Immature natural killer cell (primary cell): ENCODE measurements around the gene NAP1L1. TPM values are rescaled to one million over a fixed set of nuclear protein-coding genes. Genes with fewer than 3 reads are reported as not detected.

Source experiments
- DNase-seq, 3 donors: peaks; one replicate each; pipeline ENCODE4 v3.0.0; 2022; ENCODE audit warnings: mixed read lengths in 1 of 3
- H3K27ac Mint-ChIP-seq, 6 donors: one replicate each; pipeline ENCODE4 v1.8.0; 2020; ENCODE audit warnings: mixed read lengths in 6 of 6, mild to moderate bottlenecking in 5 of 6, inconsistent platforms in 4 of 6, moderate library complexity in 3 of 6
- H3K27me3 Mint-ChIP-seq, 3 donors: one replicate each; pipeline ENCODE4 v1.8.0; 2020 to 2021; ENCODE audit warnings: low read depth in 3 of 3, mild to moderate bottlenecking in 3 of 3, mixed read lengths in 3 of 3, moderate library complexity in 3 of 3, inconsistent platforms in 1 of 3
- H3K36me3 Mint-ChIP-seq, 3 donors: one replicate each; pipeline ENCODE4 v1.8.0; 2020; ENCODE audit warnings: mixed read lengths in 3 of 3, inconsistent platforms in 2 of 3, mild to moderate bottlenecking in 2 of 3
- H3K4me1 Mint-ChIP-seq, 2 donors: one replicate each; pipeline ENCODE4 v1.8.0; 2020; ENCODE audit warnings: inconsistent platforms in 2 of 2, mild to moderate bottlenecking in 2 of 2, mixed read lengths in 2 of 2, moderate library complexity in 1 of 2
- H3K4me3 Mint-ChIP-seq, 5 donors: one replicate each; pipeline ENCODE4 v1.8.0; 2020; ENCODE audit warnings: mild to moderate bottlenecking in 5 of 5, mixed read lengths in 5 of 5, inconsistent platforms in 3 of 5, moderate library complexity in 3 of 5
- H3K9me3 Mint-ChIP-seq, 6 donors: one replicate each; pipeline ENCODE4 v1.8.0; 2020; ENCODE audit warnings: mild to moderate bottlenecking in 6 of 6, mixed read lengths in 6 of 6, inconsistent platforms in 4 of 6, moderate library complexity in 3 of 6
- polyA plus RNA-seq, 3 donors: library from polyadenylated mRNA; unstranded; fragments of 300-500 nt; fragmentation: Illumina TruSeq; gene quantifications; one replicate each; pipeline ENCODE4 v1.2.3, GENCODE V29; 2021

The NAP1L1 gene
- polyA plus RNA-seq, 3 donors from 2014 or later: 66.9 to 108 (median 90.2) TPM

GRCh38 chr12:76103958-76104357 lies 19.5 kb upstream of the NAP1L1 start:
- peaks cover 0 to 2% (median 0%) of the 10 kb centered on the region in 6 donors for H3K9me3 Mint-ChIP-seq
- H3K4me3 Mint-ChIP-seq: no peak overlapping the region
- peaks cover 0 to 4% (median 0%) of the 10 kb centered on the region in 3 donors for H3K27me3 Mint-ChIP-seq
- H3K4me1 Mint-ChIP-seq: no peaks in the 10 kb centered on the region
- H3K36me3 Mint-ChIP-seq: no peaks in the 10 kb centered on the region
- no peak for DNase-seq
- H3K27ac Mint-ChIP-seq: no peak overlapping the region

GRCh38 chr12:76101739-76102385 lies 17.4 kb upstream of the NAP1L1 start:
- H3K9me3 Mint-ChIP-seq: peaks cover 0 to 2% (median 0%) of the 10 kb centered on the region in 6 donors
- H3K4me3 Mint-ChIP-seq: no peak overlapping the region
- DNase-seq: no peak
- H3K27ac Mint-ChIP-seq: no peak overlapping the region
- no peaks in the 10 kb centered on the region for H3K4me1 Mint-ChIP-seq
- H3K27me3 Mint-ChIP-seq: peaks cover 0 to 4% (median 0%) of the 10 kb centered on the region in 3 donors
- H3K36me3 Mint-ChIP-seq: no peaks in the 10 kb centered on the region

- Mint-ChIP-seq H3K36me3 (no peaks in the 10 kb centered on the region), H3K4me1 (no peaks in the 10 kb centered on the region), H3K9me3 (no peaks in the 10 kb centered on the region), H3K4me3 (no peak overlapping the region), H3K27me3 (peaks cover 0 to 3% (median 0%) of the 10 kb centered on the region in 3 donors), H3K27ac (no peak overlapping the region)
- DNase-seq: no peak
Observed at GRCh38 chr12:76096079-76096646, 11.7 kb upstream of the NAP1L1 start.

DNA sequence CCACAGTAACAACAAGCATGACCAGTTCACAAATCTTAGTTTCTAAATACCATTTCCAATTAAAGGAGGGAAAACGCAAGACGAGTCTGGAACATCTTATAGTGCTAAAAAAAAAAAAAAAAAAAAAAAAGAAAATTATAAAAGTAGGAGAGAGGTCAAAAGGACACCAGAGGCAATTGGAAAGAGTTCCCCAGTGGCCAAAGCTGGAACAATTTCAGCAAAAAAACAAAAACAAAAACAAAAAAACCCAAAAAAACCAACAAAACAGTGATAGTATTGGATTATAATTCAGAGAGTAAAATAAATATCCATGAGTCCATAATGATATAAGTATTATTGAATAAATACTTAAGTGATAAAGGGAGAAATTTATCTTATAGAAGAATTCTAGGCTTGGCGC lies 10.3 kb upstream of the NAP1L1 start:
- Mint-ChIP-seq H3K27me3 (peaks cover 0 to 3% (median 2%) of the 10 kb centered on the region in 3 donors), H3K4me3 (no peak overlapping the region), H3K4me1 (no peaks in the 10 kb centered on the region), H3K27ac (no peak overlapping the region), H3K9me3 (no peaks in the 10 kb centered on the region), H3K36me3 (no peaks in the 10 kb centered on the region)
- no peak for DNase-seq

DNA sequence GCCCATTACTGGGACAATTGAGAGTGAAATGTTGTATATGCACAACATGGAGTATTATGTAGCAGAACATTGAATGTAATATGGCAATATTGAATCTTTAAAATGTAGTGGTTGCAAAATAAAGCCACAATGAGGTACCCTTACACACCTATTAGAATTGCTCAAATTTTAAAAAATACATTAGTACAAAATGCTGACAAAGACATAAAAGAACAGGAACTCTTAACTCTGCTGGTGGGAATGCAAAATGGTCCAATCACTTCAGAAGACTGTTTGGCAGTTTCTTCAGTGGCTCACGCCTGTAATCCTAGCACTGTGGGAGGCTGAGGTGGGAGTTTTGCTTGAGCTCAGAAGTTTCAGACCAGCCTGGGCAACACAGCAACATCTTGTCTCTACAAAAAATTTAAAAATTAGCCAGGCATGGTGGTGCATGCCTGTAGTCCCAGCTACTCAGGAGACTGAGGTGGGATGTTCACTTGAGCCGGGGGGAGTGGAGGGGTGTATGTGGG lies 6.8 kb upstream of the NAP1L1 start:
- Mint-ChIP-seq H3K4me3 (no peak overlapping the region), H3K27me3 (peaks cover 0 to 3% (median 2%) of the 10 kb centered on the region in 3 donors), H3K36me3 (no peaks in the 10 kb centered on the region), H3K27ac (no peak overlapping the region), H3K4me1 (peaks cover 0 to 2% of the 10 kb centered on the region in 2 donors), H3K9me3 (no peaks in the 10 kb centered on the region)
- no peak for DNase-seq

DNA sequence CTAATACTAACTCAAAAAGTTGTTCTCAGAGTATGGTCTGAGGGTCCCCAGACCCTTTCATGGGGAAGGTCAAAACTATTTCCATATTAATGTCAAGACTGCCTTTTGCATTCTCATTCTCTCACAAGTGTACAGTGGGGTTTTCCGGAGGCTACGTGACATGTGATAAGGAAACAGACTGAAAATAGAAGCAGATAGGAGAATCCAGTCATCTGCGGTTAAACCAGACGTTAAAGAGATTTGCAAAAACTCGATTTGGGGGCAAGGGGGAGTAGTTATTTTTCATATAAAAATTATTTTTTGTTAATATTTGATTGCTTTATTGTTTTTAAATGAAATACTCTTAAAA lies 1.0 kb upstream of the NAP1L1 start:
- Mint-ChIP-seq H3K4me3 (peak overlapping the region; percentile 94 to 98 (median 97)), H3K36me3 (no peaks in the 10 kb centered on the region)
- peak; percentile 50 to 62 (median 50) for DNase-seq

GRCh38 chr12:76084863-76085519 lies 506 bp upstream of the NAP1L1 start:
- Mint-ChIP-seq H3K4me1 (peaks cover 27 to 56% of the 10 kb centered on the region in 2 donors), H3K4me3 (peak overlapping the region; percentile 94 to 98 (median 97))
- DNase-seq: no peak

More for the DNA sequence above, 1.0 kb upstream of the NAP1L1 start:
- peaks cover 11 to 18% (median 13%) of the 10 kb centered on the region in 3 donors for H3K27me3 Mint-ChIP-seq
- peak overlapping the region; percentile 97 to 99 (median 99) for H3K27ac Mint-ChIP-seq
- H3K9me3 Mint-ChIP-seq: no peaks in the 10 kb centered on the region
- peaks cover 26 to 51% of the 10 kb centered on the region in 2 donors for H3K4me1 Mint-ChIP-seq

GRCh38 chr12:76083246-76083903 lies 1.1 kb downstream of the NAP1L1 start:
- Mint-ChIP-seq H3K4me1 (peaks cover 32 to 69% of the 10 kb centered on the region in 2 donors), H3K27ac (peak overlapping the region; percentile 89 to 99 (median 98)), H3K36me3 (peaks cover 0 to 4% (median 0%) of the 10 kb centered on the region in 3 donors), H3K27me3 (peaks cover 11 to 18% (median 13%) of the 10 kb centered on the region in 3 donors), H3K4me3 (peak overlapping the region; percentile 94 to 98 (median 97)), H3K9me3 (no peaks in the 10 kb centered on the region)
- DNase-seq: no peak

More at GRCh38 chr12:76084863-76085519, 506 bp upstream of the NAP1L1 start:
- Mint-ChIP-seq H3K27ac (peak overlapping the region; percentile 97 to 99 (median 99)), H3K9me3 (no peaks in the 10 kb centered on the region), H3K27me3 (peaks cover 11 to 18% (median 13%) of the 10 kb centered on the region in 3 donors), H3K36me3 (no peaks in the 10 kb centered on the region)

GRCh38 chr12:76081909-76082308 lies 2.6 kb downstream of the NAP1L1 start:
- no peak for DNase-seq
- peaks cover 0 to 6% (median 0%) of the 10 kb centered on the region in 3 donors for H3K36me3 Mint-ChIP-seq
- no peak overlapping the region for H3K4me3 Mint-ChIP-seq
- H3K9me3 Mint-ChIP-seq: no peaks in the 10 kb centered on the region
- peak overlapping the region in 1 of 6 donors; percentile 18 for H3K27ac Mint-ChIP-seq
- peaks cover 13 to 18% (median 14%) of the 10 kb centered on the region in 3 donors for H3K27me3 Mint-ChIP-seq
- peaks cover 40 to 79% of the 10 kb centered on the region in 2 donors for H3K4me1 Mint-ChIP-seq

GRCh38 chr12:76080729-76081415 lies 3.6 kb downstream of the NAP1L1 start:
- H3K27ac Mint-ChIP-seq: peak overlapping the region in 2 of 6 donors; percentile 14 to 18
- H3K27me3 Mint-ChIP-seq: peaks cover 13 to 18% (median 14%) of the 10 kb centered on the region in 3 donors
- H3K4me1 Mint-ChIP-seq: peaks cover 41 to 83% of the 10 kb centered on the region in 2 donors
- no peaks in the 10 kb centered on the region for H3K9me3 Mint-ChIP-seq
- H3K36me3 Mint-ChIP-seq: peaks cover 0 to 6% (median 0%) of the 10 kb centered on the region in 3 donors
- no peak overlapping the region for H3K4me3 Mint-ChIP-seq
- DNase-seq: no peak

DNA sequence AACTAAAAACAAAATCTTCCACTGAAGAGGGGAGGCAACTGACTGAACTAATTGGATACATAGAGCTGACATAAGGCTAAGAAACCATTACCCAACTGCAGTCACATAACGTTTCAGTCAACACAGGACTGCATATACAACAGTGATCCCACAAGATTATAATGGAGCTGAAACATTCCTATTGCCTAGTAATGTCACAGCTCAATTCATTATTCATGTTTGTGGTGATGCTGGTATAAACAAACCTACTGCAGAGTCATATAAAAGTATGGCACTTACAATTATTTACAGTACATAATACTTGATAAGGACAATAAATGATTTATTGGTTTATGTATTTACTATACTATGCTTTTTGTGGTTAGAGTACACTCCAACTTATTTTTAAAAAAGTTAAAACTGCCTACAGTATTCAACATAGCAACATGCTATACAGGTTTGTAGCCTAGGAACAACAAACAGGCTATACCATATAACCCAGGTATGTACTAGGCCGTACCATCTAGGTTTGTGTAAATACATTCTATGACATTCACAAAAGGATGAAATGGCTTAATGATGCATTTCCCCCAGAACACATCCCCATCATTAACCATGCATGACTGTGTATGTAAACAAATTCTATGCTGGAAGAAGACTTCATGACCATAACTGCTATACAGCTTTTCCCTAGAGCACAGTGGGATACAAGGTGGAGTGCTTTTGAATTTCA lies 4.3 kb downstream of the NAP1L1 start:
- H3K9me3 Mint-ChIP-seq: no peaks in the 10 kb centered on the region
- peaks cover 37 to 78% of the 10 kb centered on the region in 2 donors for H3K4me1 Mint-ChIP-seq
- H3K27ac Mint-ChIP-seq: peak overlapping the region in 1 of 6 donors; percentile 14
- H3K4me3 Mint-ChIP-seq: no peak overlapping the region
- no peak for DNase-seq
- peaks cover 13 to 16% (median 14%) of the 10 kb centered on the region in 3 donors for H3K27me3 Mint-ChIP-seq
- peaks cover 0 to 6% (median 0%) of the 10 kb centered on the region in 3 donors for H3K36me3 Mint-ChIP-seq

GRCh38 chr12:76078748-76079147 lies 5.7 kb downstream of the NAP1L1 start:
- no peak overlapping the region for H3K4me3 Mint-ChIP-seq

More at GRCh38 chr12:76078748-76079147, 5.7 kb downstream of the NAP1L1 start:
- DNase-seq: no peak
- Mint-ChIP-seq H3K4me1 (peaks cover 34 to 79% of the 10 kb centered on the region in 2 donors), H3K27me3 (peaks cover 3 to 8% (median 7%) of the 10 kb centered on the region in 3 donors), H3K9me3 (no peaks in the 10 kb centered on the region), H3K27ac (peak overlapping the region in 1 of 6 donors; percentile 32), H3K36me3 (peaks cover 0 to 6% (median 0%) of the 10 kb centered on the region in 3 donors)
